ENCODE data around the gene ASTN2.

Gene ASTN2

DNA sequence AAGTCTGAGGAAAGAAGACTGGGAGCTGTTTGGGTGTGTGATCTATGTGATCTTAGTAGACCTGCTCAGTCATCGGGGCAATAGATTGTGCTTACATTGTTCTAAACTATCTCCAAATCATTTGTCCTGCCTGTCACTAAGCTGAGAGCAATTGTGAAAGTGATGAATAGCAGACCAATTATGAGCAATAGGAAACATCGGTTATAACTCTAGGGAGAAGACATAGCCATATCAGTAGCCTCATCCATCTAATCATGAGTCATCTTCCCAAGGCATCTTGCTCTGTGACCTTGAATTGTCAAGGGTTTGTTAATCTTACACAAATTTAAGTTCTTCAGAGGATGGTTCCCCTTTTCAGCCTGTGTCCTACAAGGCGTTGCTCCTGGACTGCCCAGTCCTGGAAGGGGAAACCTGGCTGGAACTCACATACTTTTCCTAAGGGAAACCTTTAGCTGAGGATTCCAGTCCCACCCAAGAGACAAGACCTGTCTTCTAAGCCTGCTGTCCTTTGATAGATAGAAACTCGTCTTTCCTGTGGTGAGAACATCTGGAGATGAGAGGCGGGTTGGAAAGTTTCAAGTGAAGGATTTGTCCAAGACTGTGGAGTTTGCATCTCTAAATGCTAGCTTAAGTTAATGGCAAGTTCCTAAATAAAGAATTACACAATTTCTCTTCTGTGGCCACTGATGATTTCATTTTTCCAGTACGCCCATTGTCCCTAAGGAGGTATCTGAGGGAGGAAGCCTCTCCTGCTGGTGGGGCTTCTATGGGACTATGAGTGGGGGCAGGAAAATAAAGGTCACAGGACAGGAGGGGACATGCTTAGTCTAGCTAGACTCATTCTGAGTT, 781.6 kb downstream of the ASTN2 start:
- in situ Hi-C loops (cut with MboI; ENCODE audit: low pct_unique_long_range_greater_than_20kb, low sequenced_read_pairs, unreplicated experiment): no loop called here
- TF ChIP-seq, protein P1, sequence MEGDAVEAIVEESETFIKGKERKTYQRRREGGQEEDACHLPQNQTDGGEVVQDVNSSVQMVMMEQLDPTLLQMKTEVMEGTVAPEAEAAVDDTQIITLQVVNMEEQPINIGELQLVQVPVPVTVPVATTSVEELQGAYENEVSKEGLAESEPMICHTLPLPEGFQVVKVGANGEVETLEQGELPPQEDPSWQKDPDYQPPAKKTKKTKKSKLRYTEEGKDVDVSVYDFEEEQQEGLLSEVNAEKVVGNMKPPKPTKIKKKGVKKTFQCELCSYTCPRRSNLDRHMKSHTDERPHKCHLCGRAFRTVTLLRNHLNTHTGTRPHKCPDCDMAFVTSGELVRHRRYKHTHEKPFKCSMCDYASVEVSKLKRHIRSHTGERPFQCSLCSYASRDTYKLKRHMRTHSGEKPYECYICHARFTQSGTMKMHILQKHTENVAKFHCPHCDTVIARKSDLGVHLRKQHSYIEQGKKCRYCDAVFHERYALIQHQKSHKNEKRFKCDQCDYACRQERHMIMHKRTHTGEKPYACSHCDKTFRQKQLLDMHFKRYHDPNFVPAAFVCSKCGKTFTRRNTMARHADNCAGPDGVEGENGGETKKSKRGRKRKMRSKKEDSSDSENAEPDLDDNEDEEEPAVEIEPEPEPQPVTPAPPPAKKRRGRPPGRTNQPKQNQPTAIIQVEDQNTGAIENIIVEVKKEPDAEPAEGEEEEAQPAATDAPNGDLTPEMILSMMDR (IDR thresholded peaks at IDR 0.05; ENCODE audit: extremely low read depth, insufficient read depth, missing control alignments): no peak
- no peak for DNase-seq (ENCODE audit: low spot score)

- TF ChIP-seq, protein P1 (IDR thresholded peaks at IDR 0.05; ENCODE audit: extremely low read depth, insufficient read depth, missing control alignments): no peak
- DNase-seq (ENCODE audit: low spot score): no peak
- in situ Hi-C loops (cut with MboI; ENCODE audit: low pct_unique_long_range_greater_than_20kb, low sequenced_read_pairs, unreplicated experiment): no loop called here
Observed at GRCh38 chr9:116629634-116630033, 785.2 kb downstream of the ASTN2 start.

GRCh38 chr9:116628716-116629115, 786.1 kb downstream of the ASTN2 start:
- in situ Hi-C loops (cut with MboI; ENCODE audit: low pct_unique_long_range_greater_than_20kb, low sequenced_read_pairs, unreplicated experiment): no loop called here
- DNase-seq (ENCODE audit: low spot score): no peak

GRCh38 chr9:116627433-116627832, 787.4 kb downstream of the ASTN2 start:
- in situ Hi-C loops (cut with MboI; ENCODE audit: low pct_unique_long_range_greater_than_20kb, low sequenced_read_pairs, unreplicated experiment): no loop called here
- TF ChIP-seq, protein P1 (IDR thresholded peaks at IDR 0.05; ENCODE audit: extremely low read depth, insufficient read depth, missing control alignments): no peak
- no peak for DNase-seq (ENCODE audit: low spot score)

More at GRCh38 chr9:116628716-116629115, 786.1 kb downstream of the ASTN2 start:
- TF ChIP-seq, protein P1 (IDR thresholded peaks at IDR 0.05; ENCODE audit: extremely low read depth, insufficient read depth, missing control alignments): no peak

GRCh38 chr9:116626762-116627161, 788.1 kb downstream of the ASTN2 start:
- DNase-seq (ENCODE audit: low spot score): no peak
- in situ Hi-C loops (cut with MboI; ENCODE audit: low pct_unique_long_range_greater_than_20kb, low sequenced_read_pairs, unreplicated experiment): no loop called here
- TF ChIP-seq, protein P1 (IDR thresholded peaks at IDR 0.05; ENCODE audit: extremely low read depth, insufficient read depth, missing control alignments): no peak

- TF ChIP-seq, protein P1 (IDR thresholded peaks at IDR 0.05; ENCODE audit: extremely low read depth, insufficient read depth, missing control alignments): no peak
- in situ Hi-C loops (cut with MboI; ENCODE audit: low pct_unique_long_range_greater_than_20kb, low sequenced_read_pairs, unreplicated experiment): no loop called here
- no peak for DNase-seq (ENCODE audit: low spot score)
Observed at GRCh38 chr9:116623715-116624114, 791.1 kb downstream of the ASTN2 start.

Measured in GM13977 (cell line).